Measurements from ENCODE around the gene LRRC3.
A peak's percentile ranks its signal among the peaks of the same experiment; 100 is the strongest.
"Not testable (repeated sequence)": the region's sequence is repeated elsewhere in the genome, so short reads cannot be mapped to it uniquely, and the experiment has no call there.

Gene LRRC3

GRCh38 chr21:44498280-44499210 lies 43.2 kb downstream of the LRRC3 start:
- no peak for DNase-seq (ENCODE audit: low spot score)

GRCh38 chr21:44499211-44499560 lies 43.9 kb downstream of the LRRC3 start:
- no peak for DNase-seq (ENCODE audit: low spot score)

DNA sequence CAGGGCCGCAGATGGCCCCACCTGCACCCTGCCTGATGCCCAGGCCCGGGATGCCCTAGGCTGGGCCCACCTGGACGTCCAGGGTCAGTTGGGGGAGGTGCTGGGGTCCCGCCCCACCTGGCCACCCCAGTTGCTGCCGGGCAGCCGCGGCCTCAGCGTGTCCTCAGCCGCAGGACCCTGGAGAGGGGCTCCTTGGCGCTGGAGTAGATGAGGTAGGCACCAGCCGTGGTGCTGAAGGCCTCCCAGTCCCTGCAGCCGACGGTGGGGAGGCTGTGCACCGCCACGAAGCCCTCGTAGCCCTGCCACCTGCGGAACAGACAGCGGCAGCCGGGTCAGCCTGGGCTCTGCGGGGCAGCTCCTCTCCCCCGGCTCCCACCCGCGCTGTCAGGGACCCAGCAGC lies 44.3 kb downstream of the LRRC3 start:
- DNase-seq (ENCODE audit: low spot score), result no peak

DNA sequence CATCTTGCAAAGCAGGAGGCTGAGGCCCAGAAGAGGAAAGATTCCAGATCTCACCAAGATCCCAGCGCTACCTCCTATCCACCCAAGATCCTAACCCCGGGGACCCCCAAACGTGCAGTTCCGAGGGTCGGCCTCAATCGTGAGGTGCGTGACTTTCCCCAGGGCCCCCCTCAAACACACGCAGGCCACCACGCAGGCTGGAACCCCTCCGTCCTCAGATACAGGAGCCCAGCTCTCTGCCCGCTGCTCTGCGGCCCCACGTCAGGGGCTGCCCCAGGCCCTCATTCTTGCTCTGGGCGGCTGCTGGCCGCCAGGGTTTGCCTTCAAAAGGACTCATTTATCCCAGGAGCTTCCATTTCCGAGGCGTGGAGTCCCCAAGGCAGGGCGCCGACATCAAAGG lies 44.8 kb downstream of the LRRC3 start:
- no peak for DNase-seq (ENCODE audit: low spot score)

GRCh38 chr21:44502171-44502958 lies 47.1 kb downstream of the LRRC3 start:
- no peak for DNase-seq (ENCODE audit: low spot score)

- DNase-seq (ENCODE audit: low spot score), result not testable (repeated sequence)
Measured at GRCh38 chr21:44503006-44503889, 47.9 kb downstream of the LRRC3 start.

GRCh38 chr21:44503901-44504399 lies 48.6 kb downstream of the LRRC3 start:
- DNase-seq (ENCODE audit: low spot score), result no peak

DNA sequence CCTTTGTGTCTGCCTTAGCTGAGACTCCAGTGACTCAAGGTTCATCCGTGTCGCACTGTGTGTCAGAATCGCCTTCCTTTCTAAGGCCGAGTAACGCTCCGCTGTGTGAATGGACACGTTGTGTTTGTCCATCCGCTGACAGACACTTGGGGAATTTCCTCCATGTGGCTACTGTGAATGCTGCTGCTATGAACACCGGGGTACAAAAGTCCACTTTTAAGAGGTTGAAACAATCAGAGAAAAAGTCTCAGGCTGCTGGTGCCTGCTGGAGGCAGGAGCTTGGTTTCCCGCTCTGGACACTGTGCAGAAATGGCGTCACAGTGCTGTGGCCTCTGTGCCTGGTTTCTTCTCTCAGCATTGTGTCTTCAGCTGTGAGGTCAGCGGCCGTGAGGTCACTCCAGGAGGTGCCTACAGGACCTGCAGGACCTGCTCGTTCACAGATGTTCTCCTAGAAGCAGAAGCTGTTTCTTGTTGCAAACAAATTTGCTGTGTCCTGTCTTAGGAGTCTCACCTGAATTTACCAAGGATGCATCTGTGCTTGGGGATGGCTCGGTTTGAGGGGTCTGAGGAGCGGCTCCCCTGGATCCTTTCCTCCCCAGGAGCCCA lies 50.5 kb downstream of the LRRC3 start:
- DNase-seq (ENCODE audit: low spot score), result no peak

- no peak for DNase-seq (ENCODE audit: low spot score)
Measured at GRCh38 chr21:44506279-44507255, 51.3 kb downstream of the LRRC3 start.

DNA sequence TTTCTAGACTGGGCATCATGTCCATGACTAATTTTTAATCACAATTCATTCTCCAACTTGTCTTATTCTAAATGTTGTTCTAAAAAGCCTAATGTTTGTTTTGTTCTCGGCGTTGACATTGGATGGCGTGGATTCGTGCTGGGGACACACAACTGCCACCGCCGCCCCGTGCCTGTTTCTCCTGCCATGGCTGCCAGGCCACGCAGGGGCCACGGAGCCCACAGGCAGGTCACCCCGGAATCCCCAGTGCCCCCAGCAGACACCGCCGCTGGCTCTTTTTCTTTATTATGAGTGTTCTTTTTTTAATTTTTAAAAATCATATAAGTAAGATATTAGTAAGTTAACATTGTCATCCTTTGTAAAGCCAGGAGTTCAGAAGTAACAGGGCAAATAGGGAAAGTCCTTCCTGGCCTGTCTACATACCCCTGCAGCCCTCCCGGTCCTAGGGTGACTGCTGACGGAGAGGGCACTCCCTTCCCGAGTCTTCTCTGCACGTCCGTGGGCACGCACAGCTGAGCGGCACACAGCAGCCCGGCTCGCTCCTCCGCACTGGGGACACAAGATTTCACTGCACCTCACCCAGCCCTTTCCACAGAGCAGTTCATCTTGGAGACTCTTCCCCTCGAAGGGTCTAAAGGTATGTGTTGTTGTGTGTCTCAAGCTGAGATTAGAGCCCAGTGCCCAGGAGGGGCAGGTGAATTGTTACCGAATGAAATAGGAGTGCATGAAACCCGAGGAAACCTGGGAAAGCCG lies 52.5 kb downstream of the LRRC3 start:
- DNase-seq (ENCODE audit: low spot score), result no peak

DNA sequence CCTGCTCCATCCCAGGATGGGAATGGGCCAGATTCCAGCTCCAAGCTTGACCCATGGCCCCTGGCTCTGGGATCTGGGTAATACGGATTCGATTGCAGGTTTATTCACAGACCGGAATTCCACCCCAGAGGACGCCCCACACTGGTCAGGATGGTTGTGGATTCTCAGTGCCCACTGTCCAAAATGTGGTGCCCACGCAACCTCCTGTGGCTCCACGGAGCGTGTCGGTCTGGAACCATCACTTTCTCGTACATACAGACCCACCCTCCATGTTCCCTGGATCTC lies 53.1 kb downstream of the LRRC3 start:
- no peak for DNase-seq (ENCODE audit: low spot score)

DNA sequence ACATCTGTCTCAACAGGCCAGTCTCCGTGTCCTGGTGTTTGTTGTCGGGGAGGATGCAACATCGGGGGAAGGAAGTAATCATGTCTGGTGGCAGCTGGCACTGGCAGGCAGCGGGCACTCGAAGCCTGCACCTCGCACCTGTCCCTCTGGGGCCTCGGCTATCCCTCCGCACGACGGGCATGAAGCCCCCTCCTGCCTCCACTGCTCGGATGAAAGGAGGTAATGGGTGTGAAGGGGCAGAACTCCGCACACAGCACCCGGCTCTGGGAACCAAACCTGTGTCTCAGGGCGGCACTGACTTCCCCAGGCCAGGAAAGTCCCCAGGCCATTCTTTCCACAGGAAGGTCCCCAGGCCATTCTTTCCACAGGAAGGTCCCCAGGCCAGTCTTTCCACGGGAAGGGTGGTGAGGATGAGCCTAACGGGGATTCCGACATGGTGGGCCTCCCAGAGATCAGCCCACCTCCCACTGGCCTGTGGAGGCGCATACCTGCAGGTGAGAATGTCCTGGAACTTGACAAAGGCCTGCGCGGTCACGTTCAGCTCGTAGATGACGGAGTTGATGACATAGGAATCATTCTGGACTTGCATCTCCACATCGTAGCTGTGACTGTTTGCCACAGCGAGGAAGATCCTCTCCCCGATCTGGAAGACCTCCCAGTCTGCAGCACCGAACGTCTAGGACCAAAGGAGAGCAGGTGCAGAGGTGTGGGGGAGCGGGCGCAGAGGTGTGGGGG lies 53.6 kb downstream of the LRRC3 start:
- DNase-seq (ENCODE audit: low spot score), result no peak

GRCh38 chr21:44509539-44509938 lies 54.2 kb downstream of the LRRC3 start:
- DNase-seq (ENCODE audit: low spot score), result peak; percentile 45

DNA sequence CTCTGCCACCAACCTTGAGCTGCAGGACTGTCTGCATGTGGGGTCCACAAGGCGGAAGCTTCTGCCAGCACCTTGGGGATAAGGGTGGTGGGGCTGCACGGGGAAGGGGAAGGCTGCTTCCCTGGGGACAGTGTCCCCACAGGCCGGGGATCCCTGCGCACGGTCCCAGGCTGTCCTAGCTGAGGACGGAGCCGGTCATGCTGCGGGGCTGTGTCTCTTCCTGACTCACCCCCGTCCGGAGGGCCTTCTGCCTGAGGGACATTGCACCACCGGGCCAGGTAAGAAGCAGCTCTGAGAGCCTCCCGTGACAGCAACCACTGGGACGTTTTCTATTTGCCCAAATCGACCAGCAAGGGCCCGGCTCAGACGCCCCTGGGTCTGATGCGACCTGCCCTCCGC lies 54.8 kb downstream of the LRRC3 start:
- no peak for DNase-seq (ENCODE audit: low spot score)

GRCh38 chr21:44510508-44511218 lies 55.4 kb downstream of the LRRC3 start:
- peak; percentile 74 for DNase-seq (ENCODE audit: low spot score)

DNA sequence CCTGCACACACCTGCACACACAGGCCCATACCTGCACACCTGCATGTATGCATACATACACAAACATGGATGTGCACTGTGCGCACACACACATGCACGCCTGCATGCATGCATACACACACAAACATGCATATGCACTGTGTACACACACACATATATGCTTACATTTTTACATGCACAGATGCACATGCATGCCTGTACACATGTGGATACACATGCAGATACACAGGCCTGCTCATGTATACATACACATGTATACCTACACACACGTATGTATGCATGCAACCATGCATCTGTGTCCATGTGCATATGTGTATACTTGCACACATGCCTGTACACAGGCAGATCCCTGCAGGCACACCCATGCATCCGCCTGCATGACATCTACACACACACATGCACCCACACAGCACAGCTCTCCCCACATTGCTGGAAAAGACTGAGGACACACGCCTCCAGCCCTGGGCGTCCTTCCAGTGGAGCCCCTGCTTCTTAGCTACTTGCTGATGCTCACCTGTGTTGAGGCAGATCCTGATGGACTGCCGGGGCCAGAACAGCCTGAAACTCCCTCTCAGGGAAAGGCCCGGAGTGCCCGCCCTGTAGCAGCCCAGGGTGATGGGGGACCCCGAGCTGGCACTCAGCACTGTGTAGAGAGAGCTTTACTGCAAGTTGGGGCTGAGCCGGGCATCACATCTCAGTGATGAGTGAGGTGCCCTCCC lies 56.1 kb downstream of the LRRC3 start:
- no peak for DNase-seq (ENCODE audit: low spot score)
